Erythroblast (primary cell): ENCODE results near the gene TMEM181.

Experiments
- GATA1 ChIP-seq: IDR thresholded peaks from 2 replicates; pipeline ENCODE4 v1.6.1; 2011; ENCODE audit warnings: low read depth, mild to moderate bottlenecking, control low read depth, low read length, moderate library complexity
- POLR2A ChIP-seq: IDR thresholded peaks from 2 replicates; pipeline ENCODE4 v1.6.1; 2011; ENCODE audit warnings: mild to moderate bottlenecking, low read length

DNA sequence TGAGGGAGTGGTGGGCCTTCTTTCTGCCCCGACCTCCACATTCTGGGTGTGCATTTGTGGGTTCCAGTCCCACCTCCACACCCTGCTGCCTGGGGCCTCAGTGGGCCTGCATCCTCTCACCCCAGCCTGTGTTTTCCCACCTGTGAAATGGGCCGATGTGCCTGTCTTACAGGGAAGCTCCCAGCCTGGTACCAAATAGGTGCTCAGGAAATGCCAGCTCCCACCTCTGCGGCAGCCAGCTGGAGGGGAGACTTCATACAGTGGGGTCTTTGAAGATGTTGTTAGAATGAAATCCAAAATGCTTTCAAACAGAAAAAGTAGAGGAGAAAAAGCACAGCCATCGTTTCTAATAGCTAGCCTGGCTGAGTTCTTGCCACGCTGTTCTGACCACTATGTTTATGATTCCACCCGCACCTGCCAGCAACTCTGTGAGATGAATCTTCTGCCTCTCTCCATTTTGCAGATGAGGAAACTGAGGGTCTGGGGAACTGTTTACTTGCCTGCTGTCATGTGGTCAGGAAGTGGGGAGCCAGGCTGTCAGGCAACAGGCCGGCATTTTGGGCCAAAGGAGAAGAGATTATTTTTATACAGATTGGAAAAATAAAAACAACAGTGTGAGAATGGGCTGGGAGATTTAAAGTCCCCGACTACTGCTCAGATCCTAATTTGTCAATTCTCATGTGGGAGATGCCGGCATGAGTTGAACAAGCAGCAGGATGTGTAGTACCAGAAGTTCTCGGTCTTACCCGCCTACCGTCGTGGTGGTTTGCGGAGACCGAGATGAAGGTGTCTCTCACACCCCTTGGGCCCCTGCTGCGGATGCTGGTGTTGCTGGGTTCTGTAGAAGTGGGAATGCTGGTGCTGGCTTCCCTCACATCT is 4.6 kb downstream of the TMEM181 start:
- TF ChIP-seq POLR2A (no peak), GATA1 (no peak)
